Activated CD8-positive, alpha-beta T cell treated with anti-CD3 and anti-CD28 coated beads, Interleukin-2, amount 10 ng/mL, durations not matched to agents 7 days and 5 days (primary cell): ENCODE data around the gene APBB2. TPM values are rescaled to one million over a fixed set of nuclear protein-coding genes. Genes with fewer than 3 reads are reported as not detected.
"Not testable (repeated sequence)": the region's sequence is repeated elsewhere in the genome, so short reads cannot be mapped to it uniquely, and the experiment has no call there.

Experiments
- ATAC-seq: fragments of 150-1000 bp; cut with Tn5 transposase; one replicate; pipeline ENCODE4 v1.10.0; 2021; ENCODE audit warnings: moderate library complexity
- CTCF ChIA-PET: fragments of 350-600 bp; sonication (Branson Sonifier 250); formaldehyde crosslinking; loops from one replicate; lab custom pipeline; 2021; ENCODE audit warnings: antibody characterized with exemption; lab: Charles Lee
- POLR2A ChIA-PET: fragments of 350-600 bp; sonication (Branson Sonifier 250); formaldehyde crosslinking; loops from one replicate; lab custom pipeline; 2021; ENCODE audit warnings: antibody characterized with exemption; lab: Charles Lee
- DNase-seq: peaks from one replicate; pipeline ENCODE4 v3.0.0-alpha.2; 2020
- H3K27ac Mint-ChIP-seq: one replicate; pipeline ENCODE4 v1.8.0; 2021; ENCODE audit warnings: mild to moderate bottlenecking, mixed read lengths
- H3K27me3 Mint-ChIP-seq: one replicate; pipeline ENCODE4 v1.8.0; 2021; ENCODE audit warnings: low read depth, mixed read lengths
- H3K36me3 Mint-ChIP-seq: one replicate; pipeline ENCODE4 v1.8.0; 2021; ENCODE audit warnings: low read depth, mixed read lengths
- H3K4me1 Mint-ChIP-seq: one replicate; pipeline ENCODE4 v1.8.0; 2021; ENCODE audit warnings: low read depth, mixed read lengths
- H3K4me3 Mint-ChIP-seq: one replicate; pipeline ENCODE4 v1.8.0; 2021; ENCODE audit warnings: mild to moderate bottlenecking, mixed read lengths
- H3K9me3 Mint-ChIP-seq: one replicate; pipeline ENCODE4 v1.8.0; 2022; ENCODE audit warnings: mixed read lengths; ENCODE audit not compliant: insufficient read depth
- total RNA-seq, 2 experiments: library from RNA; stranded (reverse); gene quantifications; one replicate each; pipeline ENCODE4 v1.2.3, GENCODE V29; 2021

Gene APBB2
- total RNA-seq, 2 experiments from 2014 or later = 0.53 to 0.57 TPM

DNA sequence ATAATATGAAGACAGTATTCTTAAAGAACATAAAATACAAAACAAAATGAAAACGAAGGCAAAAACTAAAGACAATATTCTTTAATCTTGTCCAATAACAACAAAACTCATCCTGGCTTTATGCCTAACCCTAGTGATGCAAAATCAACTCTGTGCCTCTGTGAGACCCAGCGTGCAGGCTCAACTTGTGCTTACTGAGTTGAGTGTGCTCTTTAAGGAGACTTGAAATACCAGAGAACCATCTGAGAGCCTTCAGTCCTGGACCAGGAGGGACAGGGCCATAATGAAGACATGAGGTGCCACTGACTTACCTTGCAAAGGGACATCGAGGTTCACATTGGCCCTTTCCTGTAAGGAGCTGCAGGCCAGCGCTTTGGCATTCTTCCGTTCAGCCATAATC, 387.5 kb downstream of the APBB2 start:
- no peak overlapping the region for H3K4me3 Mint-ChIP-seq
- no peaks in the 10 kb centered on the region for H3K36me3 Mint-ChIP-seq
- H3K4me1 Mint-ChIP-seq = peaks cover 5% of the 10 kb centered on the region
- no peaks in the 10 kb centered on the region for H3K9me3 Mint-ChIP-seq
- H3K27ac Mint-ChIP-seq = no peak overlapping the region
- H3K27me3 Mint-ChIP-seq = no peaks in the 10 kb centered on the region
- ChIA-PET POLR2A (no interaction called here), CTCF (no interaction called here)
- DNase-seq = no peak
- ATAC-seq = no peak

DNA sequence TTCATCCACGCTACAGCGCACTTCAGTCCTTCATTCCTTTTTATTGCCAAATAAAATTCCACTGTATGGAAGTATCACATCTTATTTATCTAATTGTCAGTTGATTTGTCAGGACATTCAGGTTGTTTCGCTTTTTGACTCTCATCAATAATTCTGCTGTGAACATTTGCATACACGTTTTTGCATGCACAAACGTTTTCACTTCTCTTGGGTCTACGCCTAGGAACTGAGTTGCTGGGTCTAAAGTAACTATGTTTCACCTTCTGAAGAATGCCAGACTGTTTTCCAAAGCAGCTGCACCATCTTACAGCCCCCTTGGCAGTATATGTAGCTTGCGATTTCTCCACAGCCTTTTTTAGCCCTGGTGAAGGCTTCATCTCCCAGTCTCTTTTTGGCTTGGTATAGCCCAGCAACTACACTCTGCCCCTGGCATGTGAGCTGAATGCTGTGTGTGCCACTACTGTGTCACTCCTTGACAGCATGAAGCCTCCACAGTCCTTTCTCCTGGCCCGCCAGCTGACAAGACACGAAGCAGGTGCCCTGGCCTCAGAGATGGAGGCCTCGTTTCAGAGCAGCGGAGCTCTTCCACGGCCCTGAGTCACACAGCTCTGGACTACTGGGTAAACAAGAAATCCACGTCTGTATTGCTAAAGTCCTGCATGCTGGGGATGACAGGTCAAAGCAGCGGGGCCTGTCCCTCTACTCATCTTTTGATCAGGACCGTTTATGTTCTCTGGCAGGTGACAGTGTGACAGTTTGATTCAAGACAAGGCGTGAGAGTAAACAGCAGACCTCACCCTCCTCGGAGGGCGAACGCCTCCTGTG, 389.1 kb downstream of the APBB2 start:
- peaks cover 5% of the 10 kb centered on the region for H3K4me1 Mint-ChIP-seq
- no peak overlapping the region for H3K27ac Mint-ChIP-seq
- POLR2A ChIA-PET = no interaction called here
- CTCF ChIA-PET = no interaction called here
- no peak for ATAC-seq
- H3K4me3 Mint-ChIP-seq = no peak overlapping the region
- no peaks in the 10 kb centered on the region for H3K27me3 Mint-ChIP-seq
- no peaks in the 10 kb centered on the region for H3K36me3 Mint-ChIP-seq
- no peak for DNase-seq
- H3K9me3 Mint-ChIP-seq = no peaks in the 10 kb centered on the region

DNA sequence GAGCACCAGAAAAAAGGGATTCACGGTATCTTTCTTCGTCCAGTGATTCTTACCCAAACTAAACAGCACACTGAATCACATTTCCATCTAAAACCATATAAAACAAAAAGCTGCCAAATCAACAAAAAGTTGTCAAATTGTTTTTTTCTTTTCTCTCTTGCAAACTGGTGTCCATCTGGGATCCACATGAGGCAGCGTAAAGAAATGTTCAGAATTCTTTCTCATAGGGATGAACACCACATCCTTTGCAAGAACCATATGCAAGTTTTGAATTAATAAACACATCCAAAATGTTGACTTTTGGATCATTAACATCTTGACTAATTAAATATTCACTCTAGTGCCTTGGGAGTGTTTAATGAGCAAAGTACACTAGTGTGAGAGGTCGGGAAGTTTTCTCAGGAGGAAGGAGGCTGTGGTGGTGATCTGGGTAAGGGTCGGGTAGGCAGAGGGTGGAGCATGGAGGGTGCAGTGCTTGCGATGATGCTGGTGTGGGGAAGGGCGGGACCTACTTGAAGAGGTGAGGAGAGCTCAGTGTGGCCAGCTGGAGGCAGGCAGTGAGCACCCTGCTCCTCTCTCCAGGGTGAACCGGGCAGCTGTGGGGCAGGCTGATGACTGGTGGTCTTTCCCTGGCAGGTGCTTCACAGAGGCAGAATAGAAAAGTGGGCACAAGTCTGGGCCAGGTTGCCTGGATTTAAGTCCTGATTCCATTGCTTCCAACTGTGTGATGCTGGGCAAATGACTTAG, 391.7 kb downstream of the APBB2 start:
- H3K36me3 Mint-ChIP-seq = no peaks in the 10 kb centered on the region
- CTCF ChIA-PET = no interaction called here
- H3K4me1 Mint-ChIP-seq = peaks cover 5% of the 10 kb centered on the region

DNA sequence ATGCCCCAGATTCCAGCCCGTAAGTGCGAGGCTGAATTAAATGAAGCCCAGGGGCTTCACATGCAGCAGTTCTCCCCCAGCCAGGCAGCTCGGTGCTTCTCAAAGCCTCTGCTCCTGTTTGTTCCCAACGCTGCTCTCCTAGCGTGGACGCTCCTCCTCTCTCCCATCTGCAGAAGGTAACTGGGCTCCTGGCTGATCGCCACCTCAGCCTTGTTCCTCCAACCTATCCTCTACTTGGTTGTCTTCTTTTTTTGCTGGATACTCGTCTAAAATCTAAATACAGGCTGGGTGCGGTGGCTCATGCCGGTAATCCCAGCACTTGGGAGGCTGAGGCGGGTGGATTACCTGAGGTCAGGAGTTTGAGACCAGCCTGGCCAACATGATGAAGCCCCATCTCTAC, 394.2 kb downstream of the APBB2 start:
- DNase-seq (no peak), ATAC-seq (no peak)
- POLR2A ChIA-PET = no interaction called here
- CTCF ChIA-PET = no interaction called here
- Mint-ChIP-seq H3K27ac (no peak overlapping the region), H3K27me3 (no peaks in the 10 kb centered on the region), H3K4me3 (no peak overlapping the region), H3K36me3 (no peaks in the 10 kb centered on the region), H3K4me1 (no peaks in the 10 kb centered on the region), H3K9me3 (no peaks in the 10 kb centered on the region)

More for the DNA sequence above, 391.7 kb downstream of the APBB2 start:
- Mint-ChIP-seq H3K27ac (no peak overlapping the region), H3K27me3 (no peaks in the 10 kb centered on the region), H3K4me3 (no peak overlapping the region), H3K9me3 (no peaks in the 10 kb centered on the region)
- POLR2A ChIA-PET = no interaction called here
- ATAC-seq = no peak
- no peak for DNase-seq

DNA sequence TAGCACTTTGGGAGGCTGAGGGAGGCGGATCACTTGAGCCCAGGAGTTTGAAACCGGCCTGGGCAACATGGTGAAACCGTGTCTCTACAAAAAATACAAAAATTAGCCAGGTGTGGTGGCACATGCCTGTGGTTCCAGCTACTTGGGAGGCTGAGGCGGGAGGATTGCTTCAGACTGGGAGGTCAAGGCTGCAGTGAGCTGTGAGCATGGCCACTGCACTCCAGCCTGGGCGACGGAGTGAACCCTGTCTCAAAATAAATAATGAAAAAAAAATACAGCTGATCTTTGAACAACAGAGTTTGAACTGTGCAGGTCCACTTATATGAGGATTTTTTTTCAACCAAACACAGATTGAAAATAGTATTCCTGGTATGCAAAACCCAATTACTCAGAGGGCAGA, 397.2 kb downstream of the APBB2 start:
- H3K4me3 Mint-ChIP-seq, POLR2A ChIA-PET, CTCF ChIA-PET, ATAC-seq, H3K9me3 Mint-ChIP-seq, H3K36me3 Mint-ChIP-seq, H3K4me1 Mint-ChIP-seq, H3K27me3 Mint-ChIP-seq, H3K27ac Mint-ChIP-seq, DNase-seq: not testable (repeated sequence)

DNA sequence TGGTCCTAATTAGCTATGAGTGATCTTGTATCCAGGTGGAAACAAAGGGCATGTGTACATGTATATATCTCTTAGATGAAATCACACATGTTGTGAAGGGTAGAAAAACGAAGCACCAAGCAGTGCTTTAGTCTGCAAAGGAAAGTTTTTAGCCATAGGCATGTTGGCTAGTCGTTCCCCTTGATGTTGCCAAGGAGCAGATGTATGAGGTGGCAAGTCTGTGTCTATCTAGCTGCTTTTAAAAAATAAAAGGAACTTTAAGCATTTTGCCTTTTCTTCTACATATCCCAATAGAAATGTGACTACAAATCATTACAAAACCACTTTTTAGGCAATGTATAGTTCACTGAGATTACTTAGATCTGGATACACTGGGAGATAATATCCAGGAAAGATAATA, 401.5 kb downstream of the APBB2 start:
- ATAC-seq (no peak), DNase-seq (no peak)
- H3K27ac Mint-ChIP-seq = no peak overlapping the region
- ChIA-PET POLR2A (no interaction called here), CTCF (interaction anchor here (1.4 kb wide), 1 partner anchor 31 kb away, joined by 3 read pairs; no protein-coding TSS in a partner anchor)
- H3K4me1 Mint-ChIP-seq = no peaks in the 10 kb centered on the region
- no peaks in the 10 kb centered on the region for H3K36me3 Mint-ChIP-seq
- H3K4me3 Mint-ChIP-seq = no peak overlapping the region
- H3K9me3 Mint-ChIP-seq = no peaks in the 10 kb centered on the region
- peaks cover 4% of the 10 kb centered on the region for H3K27me3 Mint-ChIP-seq

DNA sequence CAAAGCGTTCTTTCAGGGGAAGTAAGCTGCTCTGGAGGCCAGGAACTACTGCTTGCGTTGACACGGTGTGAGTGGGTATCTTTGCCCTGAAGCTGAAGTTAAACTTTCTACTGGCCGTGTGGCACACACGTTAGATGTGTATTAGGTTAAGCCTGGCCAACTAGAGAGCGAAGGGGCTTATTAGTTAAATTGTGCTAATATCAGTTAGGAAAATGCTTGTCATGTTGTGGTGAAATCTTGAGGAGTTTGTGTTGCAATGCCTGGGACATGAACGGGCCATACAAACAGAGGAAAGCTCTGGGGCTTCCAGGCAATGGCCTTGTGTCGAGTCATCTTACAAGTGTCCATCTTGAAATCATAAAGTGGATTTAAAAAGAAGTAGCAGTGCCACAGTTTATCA, 402.0 kb downstream of the APBB2 start:
- Mint-ChIP-seq H3K9me3 (no peaks in the 10 kb centered on the region), H3K27me3 (peaks cover 4% of the 10 kb centered on the region), H3K4me3 (no peak overlapping the region), H3K27ac (no peak overlapping the region), H3K36me3 (no peaks in the 10 kb centered on the region), H3K4me1 (no peaks in the 10 kb centered on the region)
- no peak for ATAC-seq
- POLR2A ChIA-PET = no interaction called here
- DNase-seq = no peak
- CTCF ChIA-PET = interaction anchor here (1.4 kb wide), 1 partner anchor 31 kb away, joined by 3 read pairs; no protein-coding TSS in a partner anchor

DNA sequence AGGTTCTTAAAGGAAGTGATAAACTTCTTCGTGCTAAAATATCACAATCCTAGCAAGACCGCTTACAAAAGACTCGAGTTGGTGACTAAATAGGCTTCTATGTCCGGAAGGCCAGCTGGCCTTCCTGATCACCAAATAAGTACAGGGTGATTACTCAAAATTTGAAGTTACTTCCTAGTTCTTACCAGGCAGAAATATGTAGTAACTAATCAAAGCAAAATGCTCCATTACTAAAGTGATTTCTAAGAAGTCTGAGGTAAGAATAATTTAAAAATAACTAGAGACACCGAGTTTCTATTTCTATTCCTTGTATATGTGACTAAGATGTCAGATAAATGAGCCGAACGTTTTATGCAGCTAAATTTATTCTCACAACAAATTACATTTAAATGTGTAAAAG, 402.4 kb downstream of the APBB2 start:
- Mint-ChIP-seq H3K27me3 (peaks cover 4% of the 10 kb centered on the region), H3K27ac (no peak overlapping the region), H3K4me3 (no peak overlapping the region), H3K4me1 (no peaks in the 10 kb centered on the region), H3K36me3 (no peaks in the 10 kb centered on the region), H3K9me3 (no peaks in the 10 kb centered on the region)
- CTCF ChIA-PET = no interaction called here
- no peak for ATAC-seq
- POLR2A ChIA-PET = no interaction called here
- DNase-seq = no peak

DNA sequence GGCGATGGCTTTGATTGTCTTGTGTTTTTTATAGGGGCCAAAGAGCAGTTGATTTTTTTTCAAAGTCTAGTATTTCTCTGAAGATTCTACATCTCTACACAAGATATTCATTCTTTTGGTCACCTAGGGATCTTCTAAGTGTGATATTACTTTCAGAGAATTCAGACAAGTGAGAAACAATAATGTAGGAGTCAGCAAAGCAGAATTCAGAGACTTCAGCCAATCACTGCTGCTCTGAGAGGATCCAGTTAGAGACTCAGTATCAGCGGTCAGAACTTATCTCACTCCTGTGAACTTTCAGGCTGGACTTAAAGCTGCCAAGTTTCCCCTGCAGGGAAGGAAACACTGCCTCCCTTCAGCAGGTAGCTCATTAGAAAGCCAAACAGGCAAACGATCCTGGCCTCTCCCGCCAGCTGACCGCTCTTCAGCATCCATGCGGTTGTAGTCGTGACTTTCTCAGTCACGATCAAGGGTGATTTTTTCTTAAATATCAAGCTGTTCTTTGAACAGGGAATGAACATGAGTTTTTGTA, 405.4 kb downstream of the APBB2 start:
- no peak for ATAC-seq
- H3K27ac Mint-ChIP-seq = no peak overlapping the region
- ChIA-PET CTCF (no interaction called here), POLR2A (no interaction called here)
- DNase-seq = no peak
- H3K4me3 Mint-ChIP-seq = no peak overlapping the region
- H3K27me3 Mint-ChIP-seq = peaks cover 3% of the 10 kb centered on the region
- no peaks in the 10 kb centered on the region for H3K9me3 Mint-ChIP-seq
- H3K36me3 Mint-ChIP-seq = no peaks in the 10 kb centered on the region
- H3K4me1 Mint-ChIP-seq = no peaks in the 10 kb centered on the region

DNA sequence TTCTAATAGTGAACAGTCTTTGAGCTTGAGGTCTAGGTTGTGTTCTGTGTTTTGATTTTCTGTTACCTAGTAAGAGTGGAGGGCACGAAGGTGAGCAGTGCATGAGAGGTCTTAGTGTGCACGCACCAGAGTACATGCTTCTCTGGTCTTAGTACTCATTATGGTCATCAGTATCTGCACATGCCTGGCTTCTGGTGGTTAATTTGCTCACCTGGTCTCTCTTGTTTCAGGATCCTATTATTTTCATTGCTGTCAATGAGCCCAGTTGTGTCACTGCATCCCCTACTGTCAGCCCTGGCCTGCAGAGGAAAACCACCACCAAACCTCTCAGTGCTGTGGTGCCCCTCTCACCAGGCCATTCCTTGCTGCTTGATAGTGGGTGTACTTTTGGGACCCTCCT, 409.7 kb downstream of the APBB2 start:
- no peak for DNase-seq
- Mint-ChIP-seq H3K27ac (no peak overlapping the region), H3K4me3 (no peak overlapping the region), H3K9me3 (no peaks in the 10 kb centered on the region), H3K36me3 (no peaks in the 10 kb centered on the region), H3K27me3 (peaks cover 6% of the 10 kb centered on the region), H3K4me1 (no peaks in the 10 kb centered on the region)
- CTCF ChIA-PET = interaction anchor here (0.7 kb wide), 1 partner anchor 92 kb away, joined by 3 read pairs; no protein-coding TSS in a partner anchor
- no peak for ATAC-seq
- POLR2A ChIA-PET = no interaction called here

DNA sequence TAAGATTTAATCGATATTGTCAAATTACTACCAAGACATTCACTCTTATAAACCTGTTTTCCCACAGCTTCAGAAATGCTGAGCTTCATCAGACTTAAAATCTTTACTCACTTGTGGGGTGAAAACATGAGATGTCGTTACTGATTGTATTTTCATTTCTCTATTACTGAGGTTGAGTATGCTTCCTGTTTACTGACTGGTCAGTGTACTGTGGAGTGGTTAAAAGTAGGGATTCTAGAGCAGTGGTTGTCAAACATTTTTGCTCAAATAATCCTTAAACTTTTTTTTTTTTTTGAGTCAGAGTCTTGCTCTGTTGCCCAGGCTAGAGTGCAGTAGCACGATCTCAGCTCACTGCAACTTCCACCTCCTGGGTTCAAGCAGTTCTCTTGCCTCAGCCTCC, 414.3 kb downstream of the APBB2 start:
- no peak for ATAC-seq
- Mint-ChIP-seq H3K27me3 (peaks cover 6% of the 10 kb centered on the region), H3K4me3 (no peak overlapping the region), H3K36me3 (no peaks in the 10 kb centered on the region), H3K9me3 (no peaks in the 10 kb centered on the region), H3K4me1 (no peaks in the 10 kb centered on the region), H3K27ac (no peak overlapping the region)
- POLR2A ChIA-PET = no interaction called here
- CTCF ChIA-PET = interaction anchor here (0.9 to 1.0 kb wide), 2 partner anchors 15 to 40 kb away, joined by 3 to 4 read pairs; no protein-coding TSS in a partner anchor
- no peak for DNase-seq

DNA sequence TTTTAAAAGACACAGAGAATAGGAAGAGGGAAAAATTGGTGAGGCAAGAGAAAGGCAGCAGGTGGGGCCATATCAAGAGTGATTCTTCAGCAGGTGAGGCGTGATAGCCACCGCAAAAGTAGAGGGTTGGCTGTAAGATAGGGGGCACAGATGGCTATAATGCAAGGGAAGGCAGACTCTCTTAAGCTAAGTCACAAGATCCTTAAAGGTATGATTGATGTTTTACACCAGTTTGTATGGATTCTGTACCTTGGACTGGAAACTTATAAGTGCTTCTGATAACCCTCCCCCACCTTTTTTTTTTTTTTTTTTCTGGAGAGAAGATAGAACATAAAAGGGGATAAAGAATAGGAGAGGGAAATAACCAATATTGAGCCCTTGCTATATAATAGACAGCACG, 424.6 kb downstream of the APBB2 start:
- H3K4me1 Mint-ChIP-seq = no peaks in the 10 kb centered on the region
- H3K36me3 Mint-ChIP-seq = no peaks in the 10 kb centered on the region
- no peak overlapping the region for H3K27ac Mint-ChIP-seq
- CTCF ChIA-PET = interaction anchor here (1.6 kb wide), 1 partner anchor 54 kb away, joined by 3 read pairs; no protein-coding TSS in a partner anchor
- ATAC-seq (no peak), DNase-seq (no peak)
- no peaks in the 10 kb centered on the region for H3K9me3 Mint-ChIP-seq
- H3K27me3 Mint-ChIP-seq = peaks cover 19% of the 10 kb centered on the region
- H3K4me3 Mint-ChIP-seq = no peak overlapping the region
- POLR2A ChIA-PET = no interaction called here
